Lung (tissue), 12 donors: ENCODE measurements around the gene ACADS. TPM values are rescaled to one million over a fixed set of nuclear protein-coding genes. Genes with fewer than 3 reads are reported as not detected.

Experiments used
- ATAC-seq: fragments of 200-7000 bp; cut with Tn5 transposase; one replicate; pipeline ENCODE4 v1.9.1; 2020; ENCODE audit warnings: moderate number of reproducible peaks; ENCODE audit not compliant: insufficient read depth, low FRiP score
- DNase-seq, 3 donors: peaks; one replicate each; pipeline ENCODE4 v3.0.0-alpha.2; 2013 to 2017
- H3K27ac ChIP-seq, 2 donors: one replicate each; pipeline ENCODE4 v1.5.1; 2013; ENCODE audit warnings: mild to moderate bottlenecking in 2 of 2, moderate library complexity in 2 of 2, control low read depth in 1 of 2, inconsistent platforms in 1 of 2, low read depth in 1 of 2, low read length in 1 of 2
- H3K27me3 ChIP-seq, 3 donors: one replicate each; pipeline ENCODE4 v1.5.1; 2013; ENCODE audit warnings: low read length in 2 of 3; ENCODE audit not compliant: control insufficient read depth in 3 of 3, insufficient read depth in 3 of 3
- H3K36me3 ChIP-seq, 4 donors: one replicate each; pipeline ENCODE4 v1.5.1; 2013; ENCODE audit warnings: low read length in 4 of 4, mild to moderate bottlenecking in 1 of 4, moderate library complexity in 1 of 4; ENCODE audit not compliant: control insufficient read depth in 4 of 4, insufficient read depth in 4 of 4
- H3K4me1 ChIP-seq, 5 donors: one replicate each; pipeline ENCODE4 v1.5.1; 2013; ENCODE audit warnings: low read length in 5 of 5, mild to moderate bottlenecking in 2 of 5, moderate library complexity in 1 of 5; ENCODE audit not compliant: control insufficient read depth in 5 of 5, insufficient read depth in 5 of 5
- H3K4me3 ChIP-seq: one replicate; pipeline ENCODE4 v1.5.1; 2013; ENCODE audit warnings: mild to moderate bottlenecking, control low read depth, moderate library complexity
- H3K9ac ChIP-seq, 2 donors: one replicate each; pipeline ENCODE4 v1.5.1; 2013; ENCODE audit warnings: low read length in 2 of 2, control low read depth in 1 of 2; ENCODE audit not compliant: insufficient read depth in 1 of 2
- H3K9me3 ChIP-seq, 4 donors: one replicate each; pipeline ENCODE4 v1.5.1; 2013; ENCODE audit warnings: low read length in 3 of 4, mild to moderate bottlenecking in 1 of 4, moderate library complexity in 1 of 4; ENCODE audit not compliant: control insufficient read depth in 4 of 4, insufficient read depth in 3 of 4
- CTCF ChIP-seq: IDR thresholded peaks from 2 replicates; pipeline ENCODE4 v1.5.1; 2012; ENCODE audit warnings: mild to moderate bottlenecking; ENCODE audit errors: control extremely low read depth, extremely low read depth
- WGBS, 2 donors: extraction: QIAGEN DNeasy Blood & Tissue Kit; methylation state at CpG; one replicate each; pipeline ENCODE4 v1.1.7; 2013; 5-methylcytosine and 5-hydroxymethylcytosine counted together
- polyA plus RNA-seq, 2 donors: library from polyadenylated mRNA; stranded (reverse); fragments of 200-250 nt; gene quantifications; one replicate each; pipeline ENCODE4 v1.2.1, GENCODE V29; 2013
- total RNA-seq, 2 donors: library from RNA; depleted of rRNA in 1 of 2; stranded (reverse); fragments of >200 nt in 1 of 2; gene quantifications; one replicate each; pipeline ENCODE4 v1.2.1, GENCODE V29; 2014 to 2021
- donor health status: control.
- donor health status: control.
- donor health status: Bipolar disorder and iron deficiency.
- donor health status: healthy.
- donor health status: DM: yes; HTN: yes; CAD: no.

ACADS gene
- total and polyA plus RNA-seq, 4 donors = 16.4 to 32.4 (median 27.0) TPM

GRCh38 chr12:120749256-120749655 lies 23.6 kb downstream of the ACADS start:
- H3K27me3 ChIP-seq = no peaks in the 10 kb centered on the region
- 79 to 89% methylated on average over 5 of the region's 5 CpGs for WGBS, 2 donors

GRCh38 chr12:120750806-120751205 lies 25.2 kb downstream of the ACADS start:
- no peak overlapping the region for H3K27ac ChIP-seq
- WGBS, 2 donors = 95 to 96% methylated on average over 5 of the region's 5 CpGs
- no peaks in the 10 kb centered on the region for H3K36me3 ChIP-seq
- no peak for TF ChIP-seq CTCF
- no peak for DNase-seq
- ATAC-seq = no peak
- no peak overlapping the region for H3K4me3 ChIP-seq
- H3K9me3 ChIP-seq = no peaks in the 10 kb centered on the region
- no peak overlapping the region for H3K9ac ChIP-seq
- no peaks in the 10 kb centered on the region for H3K27me3 ChIP-seq
- H3K4me1 ChIP-seq = no peaks in the 10 kb centered on the region

More at GRCh38 chr12:120749256-120749655, 23.6 kb downstream of the ACADS start:
- H3K9ac ChIP-seq = no peak overlapping the region
- DNase-seq (no peak), ATAC-seq (no peak)
- no peaks in the 10 kb centered on the region for H3K4me1 ChIP-seq
- H3K36me3 ChIP-seq = no peaks in the 10 kb centered on the region
- no peak for TF ChIP-seq CTCF
- no peak overlapping the region for H3K4me3 ChIP-seq
- H3K27ac ChIP-seq = no peak overlapping the region
- no peaks in the 10 kb centered on the region for H3K9me3 ChIP-seq

GRCh38 chr12:120751389-120751788 lies 25.8 kb downstream of the ACADS start:
- no peaks in the 10 kb centered on the region for H3K36me3 ChIP-seq
- H3K4me3 ChIP-seq = no peak overlapping the region
- H3K9ac ChIP-seq = no peak overlapping the region
- TF ChIP-seq CTCF = no peak
- H3K4me1 ChIP-seq = no peaks in the 10 kb centered on the region
- WGBS, 2 donors = 96 to 98% methylated on average over 9 of the region's 9 CpGs
- no peaks in the 10 kb centered on the region for H3K9me3 ChIP-seq
- no peaks in the 10 kb centered on the region for H3K27me3 ChIP-seq
- DNase-seq (no peak), ATAC-seq (no peak)
- H3K27ac ChIP-seq = no peak overlapping the region

- Histone ChIP-seq H3K9ac (no peak overlapping the region), H3K4me1 (no peaks in the 10 kb centered on the region), H3K9me3 (no peaks in the 10 kb centered on the region), H3K4me3 (no peak overlapping the region), H3K27ac (no peak overlapping the region), H3K27me3 (no peaks in the 10 kb centered on the region), H3K36me3 (no peaks in the 10 kb centered on the region)
- TF ChIP-seq CTCF = no peak
- no peak for ATAC-seq
- no peak for DNase-seq
Measured at GRCh38 chr12:120754792-120755191, 29.2 kb downstream of the ACADS start.
